Activated CD8-positive, alpha-beta memory T cell treated with anti-CD3 and anti-CD28 coated beads for 1 hour (primary cell): ENCODE measurements around the gene CYP2B6.
"Not testable (repeated sequence)": the region's sequence is repeated elsewhere in the genome, so short reads cannot be mapped to it uniquely, and the experiment has no call there.

ENCODE experiments used
- DNase-seq, 2 donors: peaks; one replicate each; pipeline ENCODE4 v3.0.0-alpha.2; 2020; ENCODE audit warnings: low read depth in 1 of 2; ENCODE audit errors: extremely low read depth in 1 of 2

Gene CYP2B6

GRCh38 chr19:40990972-40991381, at the start of gene CYP2B6:
TSS of gene CYP2B6 (plus strand) at chr19:40991282. CDS start at chr19:40991306, 24 bp downstream.
- no peak for DNase-seq

- no peak for DNase-seq
These were observed 49.4 kb upstream of the CYP2B6 start for GRCh38 chr19:40941481-40942219.

GRCh38 chr19:40945645-40946044, 45.4 kb upstream of the CYP2B6 start:
- no peak for DNase-seq

- no peak for DNase-seq
These were observed 44.0 kb upstream of the CYP2B6 start for GRCh38 chr19:40947114-40947513.

- DNase-seq: no peak
These were observed 43.5 kb upstream of the CYP2B6 start for GRCh38 chr19:40947573-40947972.

- no peak for DNase-seq
These were observed 42.3 kb upstream of the CYP2B6 start for GRCh38 chr19:40948580-40949299.

GRCh38 chr19:40954573-40954972, 36.5 kb upstream of the CYP2B6 start:
- DNase-seq: no peak

GRCh38 chr19:40959338-40959737, 31.7 kb upstream of the CYP2B6 start:
- no peak for DNase-seq

- no peak for DNase-seq
These were observed 30.9 kb upstream of the CYP2B6 start for GRCh38 chr19:40960062-40960685.

GRCh38 chr19:40960780-40961179, 30.3 kb upstream of the CYP2B6 start:
- DNase-seq: no peak

- DNase-seq: no peak
These were observed 28.6 kb upstream of the CYP2B6 start for GRCh38 chr19:40962460-40962961.

- not testable (repeated sequence) for DNase-seq
These were observed 26.7 kb upstream of the CYP2B6 start for GRCh38 chr19:40964361-40964760.

GRCh38 chr19:40965351-40965750, 25.7 kb upstream of the CYP2B6 start:
- DNase-seq: not testable (repeated sequence)

- not testable (repeated sequence) for DNase-seq
These were observed 24.5 kb upstream of the CYP2B6 start for GRCh38 chr19:40966591-40966990.

GRCh38 chr19:40968065-40968464, 23.0 kb upstream of the CYP2B6 start:
- DNase-seq: not testable (repeated sequence)

GRCh38 chr19:40969721-40970120, 21.4 kb upstream of the CYP2B6 start:
- DNase-seq: not testable (repeated sequence)

GRCh38 chr19:40970396-40971345, 20.4 kb upstream of the CYP2B6 start:
- DNase-seq: peak in 1 of 2 donors; percentile 9

- DNase-seq: peak; percentile 65 to 67
These were observed 16.4 kb upstream of the CYP2B6 start for GRCh38 chr19:40974633-40975037.

GRCh38 chr19:40976134-40976533, 14.9 kb upstream of the CYP2B6 start:
- DNase-seq: no peak

GRCh38 chr19:40976724-40977123, 14.4 kb upstream of the CYP2B6 start:
- no peak for DNase-seq
